GM12878 (cell line): ENCODE measurements around the gene DEXI. TPM values are rescaled to one million over a fixed set of nuclear protein-coding genes. Genes with fewer than 3 reads are reported as not detected.
A peak's percentile ranks its signal among the peaks of the same experiment; 100 is the strongest.

Source experiments
- ATAC-seq: fragments of 200-7000 bp; cut with Tn5 transposase; 3 replicates; pipeline ENCODE4 v1.9.1; 2020; ENCODE audit warnings: mild to moderate bottlenecking, moderate library complexity
- BruUV-seq: library from RNA; stranded (reverse); fragments of 400-500 nt; replicated peaks from 2 replicates; lab custom pipeline; 2021; lab: Mats Ljungman, UMichigan
- CTCF ChIA-PET: fragments of 300-600 bp; sonication (Branson Sonifier 250); formaldehyde crosslinking; extraction: SDS; loops from one replicate; lab custom pipeline; 2021; ENCODE audit warnings: inconsistent platforms; lab: Yijun Ruan, JAX
- POLR2A ChIA-PET: fragments of 350-600 bp; formaldehyde crosslinking; extraction: SDS; loops from one replicate; lab custom pipeline; 2021; ENCODE audit warnings: inconsistent platforms; lab: Charles Lee
- RAD21 ChIA-PET: fragments of 300-600 bp; sonication (Branson Sonifier 250); formaldehyde crosslinking; loops from one replicate; lab custom pipeline; 2023; ENCODE audit warnings: antibody characterized with exemption; ENCODE audit not compliant: unreplicated experiment; lab: Charles Lee
- SMC1A ChIA-PET: fragments of 300-600 bp; sonication (Branson Sonifier 250); formaldehyde crosslinking; loops from one replicate; lab custom pipeline; 2023; ENCODE audit not compliant: unreplicated experiment, uncharacterized antibody; lab: Charles Lee
- DNase-seq: peaks from one replicate; pipeline ENCODE4 v3.0.0-alpha.2; 2011; ENCODE audit warnings: low read depth, low spot score
- FAIRE-seq: peaks from 3 replicates; lab custom pipeline; 2011; peaks lifted over from hg19 to GRCh38; lab: Jason Lieb, UNC
- H2AFZ ChIP-seq: 2 replicates; pipeline ENCODE4 v1.6.0; 2011; ENCODE audit warnings: low read depth, low read length, control low read depth; ENCODE audit not compliant: control insufficient read depth
- H3K27ac ChIP-seq: 2 replicates; pipeline ENCODE4 v1.5.1; 2011; ENCODE audit warnings: control low read depth; ENCODE audit not compliant: control insufficient read depth, insufficient read depth
- H3K27me3 ChIP-seq, 2 experiments: replicated peaks in 1 of 2; 2 replicates each; pipeline versions ENCODE4 v1.6.0 to v1.6.1; 2011; ENCODE audit warnings: low read length in 1 of 2; ENCODE audit not compliant: control insufficient read depth in 2 of 2, insufficient read depth in 2 of 2
- H3K36me3 ChIP-seq, 2 experiments: 2 replicates each; pipeline ENCODE4 v1.5.1; 2011; ENCODE audit warnings: low read length in 1 of 2; ENCODE audit not compliant: control insufficient read depth in 2 of 2, insufficient read depth in 2 of 2
- H3K4me1 ChIP-seq: 2 replicates; pipeline ENCODE4 v1.6.1; 2011; ENCODE audit warnings: mild to moderate bottlenecking, low read length, moderate library complexity, mixed read lengths; ENCODE audit not compliant: control insufficient read depth, insufficient read depth
- H3K4me2 ChIP-seq: 2 replicates; pipeline ENCODE4 v1.6.0; 2011; ENCODE audit warnings: control low read depth; ENCODE audit not compliant: control insufficient read depth, insufficient read depth
- H3K4me3 ChIP-seq: fragments of 200-600 bp; sonication (generic); 2 replicates; pipeline ENCODE4 v1.5.1; 2016
- H3K79me2 ChIP-seq: 2 replicates; pipeline ENCODE4 v1.6.0; 2011; ENCODE audit warnings: low read length; ENCODE audit not compliant: control insufficient read depth, insufficient read depth
- H3K9ac ChIP-seq: 2 replicates; pipeline ENCODE4 v1.8.0; 2011; ENCODE audit warnings: low read length, control low read depth, mixed read lengths; ENCODE audit not compliant: control insufficient read depth, insufficient read depth
- H3K9me3 ChIP-seq: replicated peaks from 3 replicates; pipeline ENCODE4 v1.5.1; 2011; ENCODE audit warnings: mild to moderate bottlenecking, low read length; ENCODE audit not compliant: control insufficient read depth, insufficient read depth
- H4K20me1 ChIP-seq: 2 replicates; pipeline ENCODE4 v1.6.0; 2011; ENCODE audit not compliant: control insufficient read depth, insufficient read depth
- IKZF2 ChIP-seq, 2 experiments: fragments of 450-650 bp; IDR thresholded peaks; 2 replicates each; pipeline ENCODE4 v1.6.1; 2017; ENCODE audit warnings: mild to moderate bottlenecking in 2 of 2, moderate library complexity in 2 of 2
- WGBS: methylation state at CpG from one replicate; pipeline ENCODE4 v1.1.6; 2016; ENCODE audit warnings: low lambda C conversion rate; ENCODE audit not compliant: insufficient replicate concordance, insufficient coverage; ENCODE audit errors: missing lambda C conversion rate; 5-methylcytosine and 5-hydroxymethylcytosine counted together
- in situ Hi-C: fragments of 300-500 bp; cut with MboI; formaldehyde crosslinking; loops from 9 replicates; pipeline ENCODE4 v1.14.3; 2018; ENCODE audit warnings: mixed read lengths
- intact Hi-C: fragments of 100-400 bp; cut with micrococcal nuclease; formaldehyde crosslinking; loops from one replicate; pipeline ENCODE4 v1.14.2; 2022; ENCODE audit not compliant: unreplicated experiment
- polyA plus RNA-seq, 11 experiments: library from polyadenylated mRNA; depleted of rRNA in 4 of 11; unstranded in 6 of 11; stranded (reverse) in 5 of 11; fragments of >200 nt; fragmentation: Nextera tagmentation in 4 of 11; fragmentation: Illumina TruSeq in 1 of 11; extraction: Ambion mirVana in 4 of 11; extraction: Trizol in 1 of 11; gene quantifications; 1 replicate in 1 of 11; 2 replicates in 10 of 11; pipeline versions ENCODE4 v1.2.1 to v1.2.3, GENCODE V29; 2011 to 2016; ENCODE audit warnings: inconsistent platforms in 2 of 11, missing spikeins in 2 of 11, low read depth in 1 of 11
- total RNA-seq, 4 experiments: library from RNA; depleted of rRNA in 3 of 4; stranded (reverse); fragments of >200 nt in 3 of 4; fragmentation: Illumina TruSeq in 1 of 4; extraction: Trizol in 1 of 4; gene quantifications; 2 replicates each; pipeline versions ENCODE4 v1.2.1 to v1.2.3, GENCODE V29; 2013 to 2021
- TF ChIP-seq, protein P1 (sequence below): fragments of 450-650 bp; IDR thresholded peaks from 2 replicates; pipeline ENCODE4 v1.6.1; 2017; ENCODE audit warnings: mild to moderate bottlenecking, moderate library complexity

Gene DEXI
- total and polyA plus RNA-seq, 10 of the 15 experiments (the other 5 are each of a cell fraction or from before 2014, with no cell fraction given) = 1.4 to 26.3 (median 18.4) TPM

DNA sequence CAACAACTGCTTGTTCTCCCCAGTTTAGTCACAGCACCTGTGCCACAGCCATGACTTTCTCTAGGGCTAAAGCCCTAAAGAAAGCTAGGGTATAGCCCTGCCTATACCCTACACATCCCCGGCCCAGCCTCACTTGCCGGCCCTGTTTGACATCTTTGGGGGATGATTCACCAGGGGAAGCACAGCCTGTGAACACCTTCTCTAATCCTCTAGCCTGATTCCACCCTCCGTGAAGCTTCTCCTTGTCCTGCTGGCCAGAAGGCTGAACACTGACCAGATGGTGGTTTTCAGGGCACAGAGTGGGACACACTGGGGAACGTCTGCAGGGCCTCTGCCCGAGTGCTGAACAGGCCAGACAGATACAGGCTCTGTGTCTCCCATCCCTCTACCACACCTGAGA, 8.1 kb upstream of the DEXI start:
- no peak for FAIRE-seq

More for the DNA sequence above, 8.1 kb upstream of the DEXI start:
- H3K27ac ChIP-seq = no peak overlapping the region
- ChIA-PET SMC1A (interaction anchor here (0.7 to 4.8 kb wide), 27 partner anchors 8 to 435 kb away, joined by 3 to 83 read pairs (median 4); partner anchors contain the start of genes CIITA, DEXI and SOCS1), CTCF (interaction anchor here (0.5 to 7.1 kb wide), 27 partner anchors 8 to 456 kb away, joined by 3 to 107 read pairs (median 5); partner anchors contain the start of genes DEXI and SOCS1), RAD21 (interaction anchor here (0.7 to 6.1 kb wide), 17 partner anchors 8 to 728 kb away, joined by 3 to 61 read pairs (median 5); partner anchors contain the start of genes CIITA, DEXI and SOCS1), POLR2A (interaction anchor here (0.5 to 4.3 kb wide), 15 partner anchors 8 to 423 kb away, joined by 3 to 38 read pairs (median 3); partner anchors contain the start of gene DEXI)
- TSS peak; percentile 3 for BruUV-seq
- H3K4me1 ChIP-seq = peaks cover 33% of the 10 kb centered on the region
- in situ Hi-C loops = loop anchor here (25.0 kb wide), 1 partner anchor 712 kb away; the partner anchor contains the start of gene SNN
- H3K36me3 ChIP-seq = no peaks in the 10 kb centered on the region
- 60% methylated on average over 5 of the region's 5 CpGs for WGBS
- peak; percentile 16 for ATAC-seq
- peak overlapping the region; percentile 47; the same call in 1 of the 2 replicates for H3K4me2 ChIP-seq
- H3K9me3 ChIP-seq = no peaks in the 10 kb centered on the region
- intact Hi-C loops = no loop called here
- no peak for DNase-seq
- no peaks in the 10 kb centered on the region for H4K20me1 ChIP-seq
- H3K79me2 ChIP-seq = peaks cover 66% of the 10 kb centered on the region
- no peak overlapping the region for H3K9ac ChIP-seq
- peak overlapping the region; percentile 5; the same call in 1 of the 2 replicates for H3K4me3 ChIP-seq
- H3K27me3 ChIP-seq = no peaks in the 10 kb centered on the region
- TF ChIP-seq IKZF2 (IDR thresholded peaks at IDR 0.05) = no peak
- TF ChIP-seq, protein P1, sequence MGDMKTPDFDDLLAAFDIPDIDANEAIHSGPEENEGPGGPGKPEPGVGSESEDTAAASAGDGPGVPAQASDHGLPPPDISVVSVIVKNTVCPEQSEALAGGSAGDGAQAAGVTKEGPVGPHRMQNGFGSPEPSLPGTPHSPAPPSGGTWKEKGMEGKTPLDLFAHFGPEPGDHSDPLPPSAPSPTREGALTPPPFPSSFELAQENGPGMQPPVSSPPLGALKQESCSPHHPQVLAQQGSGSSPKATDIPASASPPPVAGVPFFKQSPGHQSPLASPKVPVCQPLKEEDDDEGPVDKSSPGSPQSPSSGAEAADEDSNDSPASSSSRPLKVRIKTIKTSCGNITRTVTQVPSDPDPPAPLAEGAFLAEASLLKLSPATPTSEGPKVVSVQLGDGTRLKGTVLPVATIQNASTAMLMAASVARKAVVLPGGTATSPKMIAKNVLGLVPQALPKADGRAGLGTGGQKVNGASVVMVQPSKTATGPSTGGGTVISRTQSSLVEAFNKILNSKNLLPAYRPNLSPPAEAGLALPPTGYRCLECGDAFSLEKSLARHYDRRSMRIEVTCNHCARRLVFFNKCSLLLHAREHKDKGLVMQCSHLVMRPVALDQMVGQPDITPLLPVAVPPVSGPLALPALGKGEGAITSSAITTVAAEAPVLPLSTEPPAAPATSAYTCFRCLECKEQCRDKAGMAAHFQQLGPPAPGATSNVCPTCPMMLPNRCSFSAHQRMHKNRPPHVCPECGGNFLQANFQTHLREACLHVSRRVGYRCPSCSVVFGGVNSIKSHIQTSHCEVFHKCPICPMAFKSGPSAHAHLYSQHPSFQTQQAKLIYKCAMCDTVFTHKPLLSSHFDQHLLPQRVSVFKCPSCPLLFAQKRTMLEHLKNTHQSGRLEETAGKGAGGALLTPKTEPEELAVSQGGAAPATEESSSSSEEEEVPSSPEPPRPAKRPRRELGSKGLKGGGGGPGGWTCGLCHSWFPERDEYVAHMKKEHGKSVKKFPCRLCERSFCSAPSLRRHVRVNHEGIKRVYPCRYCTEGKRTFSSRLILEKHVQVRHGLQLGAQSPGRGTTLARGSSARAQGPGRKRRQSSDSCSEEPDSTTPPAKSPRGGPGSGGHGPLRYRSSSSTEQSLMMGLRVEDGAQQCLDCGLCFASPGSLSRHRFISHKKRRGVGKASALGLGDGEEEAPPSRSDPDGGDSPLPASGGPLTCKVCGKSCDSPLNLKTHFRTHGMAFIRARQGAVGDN = peak; percentile 17; the same call in 1 of the 2 replicates
- H2AFZ ChIP-seq = no peak overlapping the region
